Measurements from ENCODE around the gene KIAA0040.

Gene KIAA0040

DNA sequence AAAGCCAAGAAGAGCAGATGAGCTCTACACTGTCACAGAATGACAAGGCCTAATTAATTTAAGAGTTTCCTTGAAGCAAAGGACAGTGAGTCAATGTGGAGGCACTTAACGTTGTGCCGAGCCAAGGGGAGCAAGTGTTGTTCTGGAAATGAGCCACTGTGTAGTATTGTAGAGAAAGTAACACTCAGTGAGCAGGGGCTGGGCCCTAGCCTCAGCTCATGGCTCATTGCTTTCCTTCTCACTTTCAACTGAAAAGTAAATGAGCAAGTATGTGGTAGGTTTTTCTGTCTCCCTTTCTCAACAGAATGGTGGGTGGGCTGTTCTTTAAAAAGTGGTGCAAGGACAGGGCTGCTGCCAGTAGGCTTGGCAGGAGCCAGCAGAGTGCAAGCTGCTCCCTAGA lies 11.8 kb upstream of the KIAA0040 start:
- CTCF ChIA-PET, result interaction anchor here (0.9 to 2.7 kb wide), 12 partner anchors 10 to 61 kb away, joined by 3 to 10 read pairs (median 5); no protein-coding TSS in a partner anchor
- peak; percentile 39 for DNase-seq (ENCODE audit: extremely low spot score)
- POLR2A ChIA-PET, result no interaction called here
- TF ChIP-seq, protein P1, sequence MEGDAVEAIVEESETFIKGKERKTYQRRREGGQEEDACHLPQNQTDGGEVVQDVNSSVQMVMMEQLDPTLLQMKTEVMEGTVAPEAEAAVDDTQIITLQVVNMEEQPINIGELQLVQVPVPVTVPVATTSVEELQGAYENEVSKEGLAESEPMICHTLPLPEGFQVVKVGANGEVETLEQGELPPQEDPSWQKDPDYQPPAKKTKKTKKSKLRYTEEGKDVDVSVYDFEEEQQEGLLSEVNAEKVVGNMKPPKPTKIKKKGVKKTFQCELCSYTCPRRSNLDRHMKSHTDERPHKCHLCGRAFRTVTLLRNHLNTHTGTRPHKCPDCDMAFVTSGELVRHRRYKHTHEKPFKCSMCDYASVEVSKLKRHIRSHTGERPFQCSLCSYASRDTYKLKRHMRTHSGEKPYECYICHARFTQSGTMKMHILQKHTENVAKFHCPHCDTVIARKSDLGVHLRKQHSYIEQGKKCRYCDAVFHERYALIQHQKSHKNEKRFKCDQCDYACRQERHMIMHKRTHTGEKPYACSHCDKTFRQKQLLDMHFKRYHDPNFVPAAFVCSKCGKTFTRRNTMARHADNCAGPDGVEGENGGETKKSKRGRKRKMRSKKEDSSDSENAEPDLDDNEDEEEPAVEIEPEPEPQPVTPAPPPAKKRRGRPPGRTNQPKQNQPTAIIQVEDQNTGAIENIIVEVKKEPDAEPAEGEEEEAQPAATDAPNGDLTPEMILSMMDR (IDR thresholded peaks at IDR 0.05; ENCODE audit: control extremely low read depth, extremely low read depth, low read depth, missing control alignments), result no peak

DNA sequence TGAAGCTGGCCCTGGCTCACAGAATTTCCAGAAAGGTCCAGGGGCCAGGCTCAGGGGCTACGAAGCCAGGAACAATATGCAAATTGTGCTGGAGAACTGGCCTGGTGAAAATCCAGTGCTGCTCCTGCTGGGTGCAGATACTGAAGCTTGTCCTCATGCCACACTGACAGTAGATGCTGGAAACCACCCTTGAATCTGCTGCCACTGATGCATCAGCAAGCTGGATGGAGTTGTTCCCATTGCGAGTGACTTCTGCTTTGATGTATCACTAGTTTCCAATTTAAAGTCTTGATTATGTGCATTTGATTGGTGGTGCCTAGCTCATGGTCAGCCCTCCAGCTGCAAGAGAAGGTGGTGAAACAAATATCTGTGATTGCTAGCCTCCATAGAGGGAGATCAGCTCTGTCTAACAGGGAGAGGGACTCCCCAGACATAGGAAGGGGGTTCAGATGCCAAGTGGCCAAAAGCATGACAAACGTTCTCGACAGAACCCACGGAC lies 11.0 kb upstream of the KIAA0040 start:
- ChIA-PET POLR2A (no interaction called here), CTCF (interaction anchor here (0.9 to 2.7 kb wide), 11 partner anchors 9 to 58 kb away, joined by 3 to 10 read pairs (median 5); no protein-coding TSS in a partner anchor)
- no peak for DNase-seq (ENCODE audit: extremely low spot score)
- TF ChIP-seq, protein P1 (IDR thresholded peaks at IDR 0.05; ENCODE audit: control extremely low read depth, extremely low read depth, low read depth, missing control alignments), result no peak

DNA sequence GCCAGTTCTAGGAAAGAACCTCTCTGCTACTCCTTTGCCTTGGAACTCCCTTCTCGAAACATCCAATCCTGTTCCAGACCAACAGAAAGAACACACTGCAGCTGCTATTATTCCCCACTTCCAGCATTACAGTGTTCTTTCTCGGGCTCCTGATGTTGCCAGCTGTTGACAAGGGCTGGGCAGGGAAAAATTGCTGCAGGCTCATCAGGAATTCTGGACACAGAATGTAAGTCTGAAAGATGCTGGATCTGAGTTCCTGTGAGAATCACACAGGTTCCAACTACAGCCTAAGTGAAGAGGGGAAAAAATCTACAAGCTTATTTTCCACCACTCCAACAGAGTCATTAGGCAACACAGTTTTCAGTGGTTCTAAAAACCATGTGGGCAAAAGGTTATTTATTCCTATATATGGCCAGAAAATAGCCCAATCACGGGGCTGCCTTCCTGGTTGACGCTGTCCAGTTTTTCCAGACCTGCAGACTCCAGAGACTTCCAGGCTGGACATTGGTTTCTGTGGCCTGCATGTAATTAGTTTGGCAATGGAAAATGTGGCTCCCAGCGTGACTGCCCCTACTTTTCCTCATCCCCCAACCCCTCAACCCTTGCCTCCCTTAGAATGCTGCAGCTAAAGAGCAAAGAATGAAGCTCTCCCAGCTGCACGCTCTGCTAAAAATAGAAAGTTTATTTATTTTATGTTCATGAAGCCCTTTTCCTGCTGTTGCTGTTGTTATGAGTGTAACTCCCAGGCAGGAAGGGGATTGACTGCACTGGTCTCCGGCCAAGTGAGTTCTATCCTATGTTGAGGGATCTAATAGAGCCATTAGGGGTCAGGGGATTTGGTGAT lies 8.3 kb upstream of the KIAA0040 start:
- CTCF ChIA-PET, result interaction anchor here (1.2 to 2.7 kb wide), 7 partner anchors 9 to 118 kb away, joined by 3 to 11 read pairs (median 5); no protein-coding TSS in a partner anchor
- POLR2A ChIA-PET, result no interaction called here
- DNase-seq (ENCODE audit: extremely low spot score), result no peak
- TF ChIP-seq, protein P1 (IDR thresholded peaks at IDR 0.05; ENCODE audit: control extremely low read depth, extremely low read depth, low read depth, missing control alignments), result no peak

DNA sequence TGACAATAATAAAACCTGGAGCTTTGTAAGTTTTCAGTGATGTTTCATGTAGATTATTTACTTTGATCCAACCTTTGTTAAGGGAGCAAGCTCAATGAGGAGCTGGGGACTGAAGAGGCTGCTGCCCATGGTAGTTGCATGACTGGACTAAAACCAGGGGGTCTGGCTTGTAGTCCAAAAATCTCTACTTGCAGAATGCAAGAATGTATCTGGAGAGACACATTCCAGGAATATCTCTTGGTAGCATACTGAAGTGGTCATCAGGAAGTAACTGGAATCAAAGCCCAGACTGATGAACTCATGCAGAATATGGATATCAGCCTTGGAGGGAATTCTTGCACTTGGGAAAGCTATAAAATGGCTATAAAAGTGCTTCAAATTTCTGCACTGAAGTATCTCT lies 5.8 kb upstream of the KIAA0040 start:
- ChIA-PET POLR2A (no interaction called here), CTCF (interaction anchor here (0.9 kb wide), 1 partner anchor 9 kb away, joined by 3 read pairs; no protein-coding TSS in a partner anchor)
- TF ChIP-seq, protein P1 (IDR thresholded peaks at IDR 0.05; ENCODE audit: control extremely low read depth, extremely low read depth, low read depth, missing control alignments), result no peak
- DNase-seq (ENCODE audit: extremely low spot score), result no peak

DNA sequence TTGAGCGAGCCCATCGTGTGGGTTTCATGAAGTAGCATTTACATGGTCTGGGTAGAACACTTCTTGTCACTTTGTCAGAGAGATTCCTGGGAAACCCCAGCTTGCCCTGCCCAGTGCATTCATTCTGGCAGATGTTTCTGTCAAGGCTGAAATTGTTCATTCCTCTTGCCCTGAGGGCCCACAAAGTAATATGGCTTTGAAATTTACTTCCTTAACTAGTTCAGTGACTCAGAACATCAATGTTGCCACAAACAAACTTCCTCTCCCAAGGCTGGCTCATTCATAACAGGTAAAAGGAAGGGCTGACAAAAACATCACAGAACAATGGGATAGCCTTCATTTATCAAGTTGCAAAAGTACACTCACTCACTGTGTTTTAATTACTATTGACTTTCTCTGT lies 5.0 kb upstream of the KIAA0040 start:
- ChIA-PET POLR2A (no interaction called here), CTCF (interaction anchor here (0.9 to 1.6 kb wide), 2 partner anchors 9 to 121 kb away, joined by 3 to 5 read pairs; no protein-coding TSS in a partner anchor)
- TF ChIP-seq, protein P1 (IDR thresholded peaks at IDR 0.05; ENCODE audit: control extremely low read depth, extremely low read depth, low read depth, missing control alignments), result no peak
- DNase-seq (ENCODE audit: extremely low spot score), result no peak

DNA sequence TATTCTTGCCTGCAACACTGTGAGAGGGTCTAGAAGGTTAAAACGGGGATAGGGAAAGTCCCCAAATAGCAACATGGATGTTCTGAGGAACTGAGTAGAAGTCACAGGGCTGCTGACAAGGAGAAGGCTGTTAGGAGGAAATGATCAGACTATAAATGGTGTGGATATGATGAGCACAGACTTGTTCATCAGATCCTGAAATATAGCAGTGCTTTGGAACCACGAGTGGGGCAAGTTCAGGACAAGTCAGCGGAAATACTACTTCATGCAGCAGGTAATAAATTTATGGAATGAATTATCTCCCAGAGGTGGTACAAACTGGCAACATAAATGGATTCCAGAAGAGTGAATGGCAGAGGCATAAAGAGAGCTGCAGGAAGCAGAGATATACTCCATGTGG lies 3.2 kb upstream of the KIAA0040 start:
- CTCF ChIA-PET, result interaction anchor here (0.7 to 1.3 kb wide), 3 partner anchors 12 to 166 kb away, joined by 3 to 4 read pairs (median 3); no protein-coding TSS in a partner anchor
- POLR2A ChIA-PET, result no interaction called here
- TF ChIP-seq, protein P1 (IDR thresholded peaks at IDR 0.05; ENCODE audit: control extremely low read depth, extremely low read depth, low read depth, missing control alignments), result no peak
- no peak for DNase-seq (ENCODE audit: extremely low spot score)

Measured in GM10248 (cell line).